ENCODE results near the gene TBC1D4.

- TF ChIP-seq, protein P1, sequence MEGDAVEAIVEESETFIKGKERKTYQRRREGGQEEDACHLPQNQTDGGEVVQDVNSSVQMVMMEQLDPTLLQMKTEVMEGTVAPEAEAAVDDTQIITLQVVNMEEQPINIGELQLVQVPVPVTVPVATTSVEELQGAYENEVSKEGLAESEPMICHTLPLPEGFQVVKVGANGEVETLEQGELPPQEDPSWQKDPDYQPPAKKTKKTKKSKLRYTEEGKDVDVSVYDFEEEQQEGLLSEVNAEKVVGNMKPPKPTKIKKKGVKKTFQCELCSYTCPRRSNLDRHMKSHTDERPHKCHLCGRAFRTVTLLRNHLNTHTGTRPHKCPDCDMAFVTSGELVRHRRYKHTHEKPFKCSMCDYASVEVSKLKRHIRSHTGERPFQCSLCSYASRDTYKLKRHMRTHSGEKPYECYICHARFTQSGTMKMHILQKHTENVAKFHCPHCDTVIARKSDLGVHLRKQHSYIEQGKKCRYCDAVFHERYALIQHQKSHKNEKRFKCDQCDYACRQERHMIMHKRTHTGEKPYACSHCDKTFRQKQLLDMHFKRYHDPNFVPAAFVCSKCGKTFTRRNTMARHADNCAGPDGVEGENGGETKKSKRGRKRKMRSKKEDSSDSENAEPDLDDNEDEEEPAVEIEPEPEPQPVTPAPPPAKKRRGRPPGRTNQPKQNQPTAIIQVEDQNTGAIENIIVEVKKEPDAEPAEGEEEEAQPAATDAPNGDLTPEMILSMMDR (conservative IDR thresholded peaks at IDR 0.05 in 1 of 2, IDR thresholded peaks at IDR 0.05 in 1 of 2; ENCODE audit: extremely low read depth in 1 of 2, insufficient read depth in 1 of 2, low read depth in 1 of 2, low read length in 2 of 2): no peak
- TF ChIP-seq EZH2 (IDR thresholded peaks at IDR 0.05; ENCODE audit: borderline replicate concordance, low read length): no peak
Observed at GRCh38 chr13:75422028-75422427, 59.9 kb downstream of the TBC1D4 start.
